Measurements from ENCODE around the gene ADARB2. TPM values are rescaled to one million over a fixed set of nuclear protein-coding genes. Genes with fewer than 3 reads are reported as not detected.
A peak's percentile ranks its signal among the peaks of the same experiment; 100 is the strongest.
"Not testable (repeated sequence)": the region's sequence is repeated elsewhere in the genome, so short reads cannot be mapped to it uniquely, and the experiment has no call there.

ADARB2 gene
- total RNA-seq, 1 donor from 2014 or later: not detected

GRCh38 chr10:1328161-1328823 lies 409.0 kb downstream of the ADARB2 start:
- no peak for DNase-seq (ENCODE audit: low spot score)

- no peak for DNase-seq (ENCODE audit: low spot score)
Measured at GRCh38 chr10:1327759-1328158, 409.6 kb downstream of the ADARB2 start.

GRCh38 chr10:1326514-1326913 lies 410.8 kb downstream of the ADARB2 start:
- not testable (repeated sequence) for DNase-seq (ENCODE audit: low spot score)

DNA sequence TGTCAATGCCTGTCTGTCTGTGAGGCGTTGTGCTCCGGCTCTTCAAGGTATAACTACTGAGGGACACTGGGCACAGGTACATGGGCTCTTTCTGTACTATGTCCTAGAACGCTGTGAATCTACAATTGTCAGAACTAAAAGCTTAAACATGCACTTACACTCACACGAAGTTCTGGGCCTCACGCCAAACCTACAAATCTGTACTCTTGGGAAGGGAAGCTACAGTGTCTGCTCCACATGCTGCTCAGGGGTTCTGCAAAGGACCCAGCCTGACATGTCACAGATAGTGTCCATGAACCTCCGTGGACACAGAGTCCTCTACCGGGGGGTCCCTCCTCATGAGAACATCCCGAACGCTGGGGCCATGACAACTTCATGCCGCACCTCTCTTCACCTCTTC lies 412.4 kb downstream of the ADARB2 start:
- peak; percentile 70 for DNase-seq (ENCODE audit: low spot score)

- DNase-seq (ENCODE audit: low spot score): no peak
Measured at GRCh38 chr10:1323951-1324350, 413.4 kb downstream of the ADARB2 start.

GRCh38 chr10:1320739-1321320 lies 416.5 kb downstream of the ADARB2 start:
- no peak for DNase-seq (ENCODE audit: low spot score)

DNA sequence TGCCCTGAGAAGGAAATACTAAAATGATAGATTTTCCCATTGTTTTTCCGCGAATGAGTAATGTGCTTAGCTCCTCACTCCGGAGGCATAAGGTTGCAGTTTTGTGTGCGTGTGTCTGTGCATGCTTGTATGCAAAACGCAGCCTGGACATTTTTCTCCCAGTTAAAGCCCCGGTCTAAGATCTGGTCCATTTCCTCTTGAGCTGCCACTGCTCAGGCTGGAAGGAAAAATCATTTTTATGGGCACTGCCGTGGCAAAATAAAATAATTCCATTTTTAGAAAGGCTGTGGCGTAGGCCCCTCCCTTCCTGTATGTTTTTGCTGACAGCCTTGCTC lies 420.5 kb downstream of the ADARB2 start:
- peak; percentile 82 for DNase-seq (ENCODE audit: low spot score)

GRCh38 chr10:1316121-1316808 lies 421.1 kb downstream of the ADARB2 start:
- no peak for DNase-seq (ENCODE audit: low spot score)

DNA sequence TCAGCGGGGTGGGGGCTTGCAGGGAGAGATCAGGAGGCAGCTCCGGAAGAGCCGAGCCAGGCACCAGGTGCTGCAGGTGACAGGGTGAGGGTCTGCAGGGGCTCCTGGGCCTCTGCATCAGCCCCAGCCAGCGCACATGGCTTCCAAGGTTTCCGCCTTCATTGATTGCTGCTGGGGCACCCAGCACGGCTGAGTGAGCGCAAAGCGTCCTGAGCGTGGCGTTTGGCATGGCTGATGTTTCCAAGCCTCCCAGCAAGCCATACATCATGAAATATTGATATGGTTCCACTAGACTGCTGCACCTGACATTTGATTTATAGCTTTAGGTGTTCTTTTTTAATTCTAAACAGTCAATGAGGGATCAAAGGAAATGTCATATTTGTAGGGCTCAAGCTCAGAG lies 422.1 kb downstream of the ADARB2 start:
- no peak for DNase-seq (ENCODE audit: low spot score)

DNA sequence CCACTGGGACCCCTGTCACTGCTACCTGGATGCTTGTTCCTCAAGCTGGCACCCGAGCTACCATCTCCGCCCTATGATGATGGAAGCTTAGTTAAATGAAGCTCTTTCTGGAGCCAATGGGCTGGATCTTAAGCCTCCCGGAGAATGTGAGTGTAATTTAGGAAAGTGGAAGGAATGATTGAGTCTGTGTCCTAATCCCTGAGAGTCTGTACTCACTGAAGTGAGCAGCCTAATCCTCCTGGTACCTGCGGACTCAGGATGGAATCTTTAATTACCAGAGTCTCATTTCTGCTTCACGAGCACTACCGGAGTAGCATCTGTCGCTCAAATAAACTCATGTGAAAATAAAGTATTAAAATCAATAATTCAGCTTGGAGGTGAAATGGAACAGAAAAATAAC lies 425.6 kb downstream of the ADARB2 start:
- DNase-seq (ENCODE audit: low spot score): no peak

DNA sequence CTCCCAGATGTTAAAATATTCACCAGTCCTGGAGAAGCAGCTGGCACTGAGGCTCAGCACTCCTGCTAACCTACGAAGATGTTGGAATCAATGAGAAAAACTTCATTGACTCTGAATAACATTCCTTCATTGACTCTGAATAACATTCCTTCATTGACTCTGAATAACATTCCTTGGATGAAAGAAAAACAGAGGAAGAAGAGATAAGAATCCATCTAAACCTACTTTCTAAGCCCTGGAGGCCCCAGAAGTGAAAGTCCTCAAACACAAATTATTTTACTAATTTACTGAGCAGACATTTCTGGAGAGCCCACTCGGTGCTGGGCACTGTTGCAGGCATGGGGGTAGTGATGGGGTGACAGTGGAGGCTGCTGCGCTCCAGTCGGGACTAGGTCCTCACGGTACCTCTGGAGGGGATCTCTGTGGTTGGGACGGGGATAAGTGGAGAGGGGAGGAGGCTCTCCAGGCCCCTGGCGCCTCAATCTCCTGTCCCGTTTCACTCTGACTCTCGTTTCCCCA lies 427.0 kb downstream of the ADARB2 start:
- DNase-seq (ENCODE audit: low spot score): no peak

DNA sequence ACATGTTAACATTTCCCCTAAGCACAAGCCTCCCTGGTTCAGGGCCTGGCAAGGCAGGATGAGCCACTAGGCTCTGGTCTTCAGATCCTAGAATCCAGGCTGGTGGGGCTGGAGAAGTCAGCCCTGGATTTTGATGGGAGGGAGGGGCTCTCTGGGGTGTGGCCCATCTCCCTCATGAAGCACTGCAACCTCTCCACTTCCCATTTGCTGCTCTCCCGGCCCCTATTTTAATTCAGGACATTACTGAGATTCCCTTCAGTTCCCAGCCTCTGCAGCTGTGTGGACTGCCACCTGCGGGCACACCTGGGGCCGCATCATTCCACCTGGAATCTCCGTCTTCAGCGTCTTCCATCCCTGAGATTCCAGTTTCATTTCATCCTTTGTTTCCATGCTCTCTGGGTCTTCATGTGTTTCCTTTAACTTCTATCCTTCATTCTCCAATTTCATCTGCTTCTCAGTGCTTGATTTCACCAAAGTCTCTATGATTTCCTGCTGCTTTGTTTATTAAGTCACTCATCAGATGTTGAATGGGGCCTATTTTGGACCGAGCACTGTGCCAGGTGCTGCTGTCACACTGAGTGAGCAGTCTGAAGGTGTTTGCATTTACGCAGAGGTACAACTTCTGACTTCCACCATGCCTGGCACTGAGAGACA lies 427.6 kb downstream of the ADARB2 start:
- DNase-seq (ENCODE audit: low spot score): no peak

GRCh38 chr10:1308962-1309616 lies 428.2 kb downstream of the ADARB2 start:
- no peak for DNase-seq (ENCODE audit: low spot score)

GRCh38 chr10:1308173-1308961 lies 429.0 kb downstream of the ADARB2 start:
- peak; percentile 83 for DNase-seq (ENCODE audit: low spot score)

DNA sequence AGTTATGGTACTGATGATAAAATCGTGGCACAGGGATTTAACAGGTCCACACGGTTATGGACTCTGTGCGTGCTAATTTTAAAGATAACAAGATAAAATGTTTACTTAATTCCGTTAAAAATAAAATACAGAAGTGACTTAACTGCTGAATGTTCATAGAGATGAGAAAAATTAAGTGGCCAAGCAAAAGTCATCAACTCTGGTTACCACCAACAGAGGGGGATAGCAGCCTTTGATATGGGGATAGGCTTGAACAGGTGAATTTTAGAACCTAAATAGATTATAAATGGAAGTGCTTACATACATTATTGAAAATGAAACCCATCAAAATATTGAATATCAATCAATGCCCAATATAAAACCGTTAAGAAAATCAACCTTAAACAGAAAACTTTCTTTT lies 436.2 kb downstream of the ADARB2 start:
- DNase-seq (ENCODE audit: low spot score): no peak

DNA sequence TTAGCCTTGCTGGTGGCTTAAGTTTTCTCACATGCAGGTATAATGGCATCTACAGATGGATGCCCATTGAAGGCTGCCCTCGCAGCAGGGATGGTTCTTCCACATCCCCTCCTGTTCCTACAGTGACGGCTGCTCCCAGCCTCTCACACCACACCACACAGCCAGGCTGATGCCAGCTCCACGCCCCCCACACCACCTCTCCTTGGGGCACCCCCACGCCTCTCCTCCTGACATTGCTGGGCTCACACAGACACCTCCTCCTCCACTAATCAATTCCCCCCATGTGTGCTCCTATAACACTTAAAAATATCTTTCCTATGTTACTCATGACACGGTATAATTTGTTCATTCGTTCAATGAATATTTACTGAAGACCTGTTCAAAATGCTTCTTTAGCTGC lies 437.1 kb downstream of the ADARB2 start:
- DNase-seq (ENCODE audit: low spot score): no peak

- no peak for DNase-seq (ENCODE audit: low spot score)
Measured at GRCh38 chr10:1299041-1299726, 438.1 kb downstream of the ADARB2 start.

DNA sequence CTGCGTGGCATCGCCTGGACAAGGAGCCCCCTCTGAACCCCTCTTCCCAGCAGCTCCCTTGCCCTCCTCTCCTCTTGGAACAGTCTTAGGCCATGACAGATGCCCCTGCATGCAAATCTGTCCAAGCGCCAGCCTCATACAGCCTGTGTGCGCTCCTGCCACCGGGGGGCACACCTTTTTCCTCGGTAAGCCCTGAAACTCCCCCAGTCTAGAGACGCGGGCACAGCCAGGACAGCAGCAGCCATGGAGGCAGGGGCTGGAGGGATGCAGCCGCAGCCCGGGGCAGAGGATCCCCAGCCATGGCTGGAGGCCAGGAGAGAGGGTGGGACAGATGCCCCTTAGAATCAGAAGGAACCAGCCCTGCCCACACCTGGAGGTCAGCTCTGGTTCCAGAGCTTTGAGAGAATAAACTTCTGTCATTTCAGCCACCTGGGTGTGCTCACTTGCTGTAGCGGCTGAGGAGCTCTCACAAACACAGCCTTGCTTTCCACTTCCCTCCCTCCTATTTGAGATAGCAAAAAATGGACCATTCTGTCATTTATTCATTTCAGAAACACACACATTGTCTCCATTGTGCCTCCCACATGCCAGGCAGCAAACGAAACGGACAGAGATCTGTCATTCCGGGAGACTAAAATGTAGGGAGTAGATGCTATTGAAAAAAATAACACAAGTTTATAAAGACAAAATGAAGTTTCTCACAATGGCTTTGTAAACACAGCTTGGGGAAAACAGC lies 439.6 kb downstream of the ADARB2 start:
- no peak for DNase-seq (ENCODE audit: low spot score)

- DNase-seq (ENCODE audit: low spot score): no peak
Measured at GRCh38 chr10:1295756-1296480, 441.4 kb downstream of the ADARB2 start.

All from umbilical cord (tissue), 2 donors.